Testis (tissue), 3 donors: ENCODE data around the gene SHISA8. TPM values are rescaled to one million over a fixed set of nuclear protein-coding genes. Genes with fewer than 3 reads are reported as not detected.
A peak's percentile ranks its signal among the peaks of the same experiment; 100 is the strongest.

ENCODE experiments used
- DNase-seq: peaks from one replicate; pipeline ENCODE4 v3.0.0-alpha.2; 2019
- H3K27ac ChIP-seq, 2 donors: fragments of 200-600 bp; sonication (generic); one replicate each; pipeline ENCODE4 v1.5.1; 2019
- H3K27me3 ChIP-seq: fragments of 200-600 bp; sonication (generic); one replicate; pipeline ENCODE4 v1.5.1; 2019
- H3K36me3 ChIP-seq: fragments of 200-600 bp; sonication (generic); one replicate; pipeline ENCODE4 v1.5.1; 2017; ENCODE audit warnings: low read depth; ENCODE audit errors: missing control alignments
- H3K4me1 ChIP-seq: fragments of 200-600 bp; sonication (generic); one replicate; pipeline ENCODE4 v1.5.1; 2019
- H3K4me3 ChIP-seq, 2 donors: fragments of 200-600 bp; sonication (generic); one replicate each; pipeline ENCODE4 v1.5.1; 2017 to 2019
- H3K9me3 ChIP-seq: fragments of 200-600 bp; sonication (generic); one replicate; pipeline ENCODE4 v1.5.1; 2017
- CTCF ChIP-seq, 3 experiments: fragments of 450-650 bp in 2 of 3; fragments of 200-600 bp in 1 of 3; sonication (generic) in 1 of 3; IDR thresholded peaks; one replicate each; pipeline ENCODE4 v1.5.1; 2016 to 2019; ENCODE audit warnings: antibody characterized with exemption in 3 of 3, mild to moderate bottlenecking in 2 of 3, moderate library complexity in 1 of 3
- POLR2A ChIP-seq: fragments of 450-650 bp; IDR thresholded peaks from one replicate; pipeline ENCODE4 v1.6.1; 2017; ENCODE audit warnings: antibody characterized with exemption, mild to moderate bottlenecking, moderate library complexity
- WGBS, 2 donors: methylation state at CpG; one replicate each; pipeline ENCODE4 v1.1.5; 2018; 5-methylcytosine and 5-hydroxymethylcytosine counted together
- intact Hi-C: fragments of 100-400 bp; cut with DNase I; formaldehyde crosslinking; loops from one replicate; pipeline ENCODE4 v1.15.1; 2023; ENCODE audit warnings: low total_unique reads
- polyA plus RNA-seq: library from polyadenylated mRNA; stranded (reverse); fragments of 350-450 nt; fragmentation: Illumina TruSeq; extraction: RNeasy Lipid Tissue Mini Kit (QIAGEN cat#74804); gene quantifications from one replicate; pipeline ENCODE4 v1.2.3, GENCODE V29; 2014; ENCODE audit warnings: low read depth, low replicate concordance; ENCODE audit not compliant: insufficient read depth
- total RNA-seq, 2 donors: library from RNA; depleted of rRNA; stranded (reverse); fragments of >200 nt; gene quantifications; one replicate each; pipeline ENCODE4 v1.2.3, GENCODE V29; 2016

Gene SHISA8
- total and polyA plus RNA-seq, 3 donors from 2014 or later, result 1.3 to 1.4 TPM; not detected in 1

DNA sequence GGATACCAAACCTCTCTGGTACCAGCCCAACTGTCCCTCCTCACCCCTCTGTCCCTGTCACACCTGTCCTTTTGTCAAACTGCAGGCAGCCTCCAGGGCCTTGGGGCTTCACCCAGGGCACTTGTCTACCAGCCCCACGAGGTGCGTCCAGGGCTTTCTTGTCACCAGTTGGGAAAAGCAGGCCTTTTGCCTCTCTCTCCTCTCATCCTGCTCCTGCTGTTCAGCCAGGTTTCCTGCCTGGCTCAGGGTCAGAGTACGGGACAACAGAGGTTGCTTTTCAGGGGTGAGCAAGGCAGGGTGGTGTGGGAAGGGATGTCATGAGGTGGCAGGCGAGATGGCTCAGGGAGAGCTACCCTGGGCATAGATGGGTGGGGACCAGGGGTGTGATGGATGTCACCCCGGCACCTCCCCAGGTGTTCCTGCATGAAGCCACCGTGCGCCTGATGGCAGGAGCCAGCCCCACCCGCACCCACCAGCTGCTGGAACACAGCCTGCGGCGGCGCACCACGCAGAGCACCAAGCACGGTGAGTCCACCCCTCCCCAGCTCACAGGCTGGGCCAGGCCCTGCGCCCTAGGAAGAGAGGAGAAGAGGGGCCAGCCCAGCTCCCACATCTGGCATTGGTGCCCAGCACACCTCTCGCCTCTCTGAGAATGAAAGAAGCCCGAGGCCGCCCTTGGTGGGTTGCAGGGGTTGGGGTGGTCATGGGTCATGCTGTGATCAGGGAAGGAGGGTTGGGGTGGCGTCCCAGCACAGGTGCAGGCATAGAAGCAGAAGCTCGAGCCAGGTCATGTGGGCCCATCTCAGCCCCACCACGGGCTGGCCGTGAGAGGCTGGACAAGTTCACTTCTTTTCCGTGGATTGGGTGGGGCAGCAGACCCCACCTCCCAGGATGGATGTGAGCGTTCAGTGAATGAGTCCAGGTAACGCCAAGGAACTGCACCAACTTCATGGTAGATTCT, 10.1 kb downstream of the SHISA8 start:
- TF ChIP-seq CTCF (IDR thresholded peaks at IDR 0.05), result no peak
- TF ChIP-seq POLR2A, result no peak
- H3K27me3 ChIP-seq, result no peaks in the 10 kb centered on the region
- no peak for DNase-seq
- 90 to 94% methylated on average over 9 to 19 of the region's 24 CpGs for WGBS, 2 donors
- no peaks in the 10 kb centered on the region for H3K36me3 ChIP-seq
- no peak overlapping the region for H3K27ac ChIP-seq
- intact Hi-C loops, result no loop called here
- no peaks in the 10 kb centered on the region for H3K9me3 ChIP-seq
- H3K4me1 ChIP-seq, result no peaks in the 10 kb centered on the region
- no peak overlapping the region for H3K4me3 ChIP-seq

DNA sequence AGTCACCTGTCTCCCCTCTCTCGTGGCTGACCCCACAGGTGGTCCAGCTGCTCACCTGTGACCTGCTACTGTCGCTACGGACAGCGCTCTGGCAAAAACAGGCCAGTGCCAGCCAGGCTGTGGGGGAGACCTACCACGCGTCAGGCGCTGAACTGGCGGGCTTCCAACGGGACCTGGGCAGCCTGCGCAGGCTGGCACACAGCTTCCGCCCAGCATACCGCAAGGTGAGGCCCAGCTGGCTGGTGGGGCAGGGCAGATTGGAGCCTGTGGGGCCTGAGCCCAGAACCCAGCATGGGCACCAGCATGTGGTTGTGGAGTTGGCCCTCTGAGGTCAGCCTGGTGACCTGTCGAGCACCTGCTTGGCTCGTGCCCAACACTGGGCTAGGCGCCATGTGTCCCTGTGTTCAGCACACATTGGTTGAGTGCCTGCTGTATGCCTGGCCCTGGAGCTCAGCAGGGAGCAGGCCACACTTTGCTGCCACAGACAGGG, 11.9 kb downstream of the SHISA8 start:
- Histone ChIP-seq H3K9me3 (no peaks in the 10 kb centered on the region), H3K4me3 (no peak overlapping the region), H3K4me1 (no peaks in the 10 kb centered on the region), H3K27me3 (no peaks in the 10 kb centered on the region), H3K27ac (no peak overlapping the region), H3K36me3 (no peaks in the 10 kb centered on the region)
- 74 to 100% methylated on average over 3 to 15 of the region's 15 CpGs for WGBS, 2 donors
- no peak for TF ChIP-seq POLR2A
- TF ChIP-seq CTCF (IDR thresholded peaks at IDR 0.05), result no peak
- intact Hi-C loops, result no loop called here
- DNase-seq, result peak; percentile 84

GRCh38 chr22:41902016-41902415, 12.9 kb downstream of the SHISA8 start:
- DNase-seq, result no peak
- H3K4me3 ChIP-seq, result no peak overlapping the region
- intact Hi-C loops, result no loop called here
- 95% methylated on average over 7 of the region's 7 CpGs for WGBS, 2 donors
- no peaks in the 10 kb centered on the region for H3K27me3 ChIP-seq
- H3K27ac ChIP-seq, result no peak overlapping the region
- no peaks in the 10 kb centered on the region for H3K9me3 ChIP-seq
- TF ChIP-seq POLR2A, result no peak
- TF ChIP-seq CTCF (IDR thresholded peaks at IDR 0.05), result no peak
- H3K4me1 ChIP-seq, result no peaks in the 10 kb centered on the region
- H3K36me3 ChIP-seq, result no peaks in the 10 kb centered on the region

DNA sequence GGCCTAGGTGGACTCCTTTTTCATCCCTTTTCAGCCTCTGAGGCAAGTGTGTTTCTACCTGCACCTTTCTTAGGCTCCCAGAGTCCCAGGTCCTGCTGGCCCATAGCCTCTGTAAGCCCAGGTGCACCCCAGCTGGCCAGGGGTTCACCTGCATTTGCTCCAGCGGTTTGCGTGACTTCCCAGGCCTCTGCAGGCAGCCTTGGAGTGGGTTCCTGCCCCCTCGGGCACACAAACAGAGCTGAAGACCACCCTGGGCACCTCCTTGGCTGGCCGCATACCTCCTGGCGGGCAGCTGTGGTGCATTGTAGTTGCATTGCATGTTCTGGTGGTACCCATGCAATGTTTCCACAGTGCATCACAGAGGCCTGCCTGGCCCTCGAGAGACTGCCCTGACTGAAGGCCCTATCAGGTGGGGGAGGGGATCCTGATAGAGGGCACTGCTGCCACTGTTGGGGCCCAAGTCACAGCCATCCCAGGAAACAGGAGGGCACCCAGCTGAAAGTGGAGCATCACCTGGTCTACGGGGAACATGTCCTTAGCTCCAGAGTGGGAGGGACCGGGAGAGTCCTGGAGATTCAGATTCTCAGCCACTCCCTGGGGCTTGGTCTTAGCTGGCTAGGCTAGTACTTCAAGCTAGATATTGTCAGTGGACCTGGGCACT, 14.1 kb downstream of the SHISA8 start:
- intact Hi-C loops, result no loop called here
- no peaks in the 10 kb centered on the region for H3K36me3 ChIP-seq

More for the DNA sequence above, 14.1 kb downstream of the SHISA8 start:
- Histone ChIP-seq H3K27me3 (no peaks in the 10 kb centered on the region), H3K4me1 (no peaks in the 10 kb centered on the region), H3K4me3 (no peak overlapping the region), H3K9me3 (no peaks in the 10 kb centered on the region), H3K27ac (no peak overlapping the region)
- no peak for TF ChIP-seq POLR2A
- TF ChIP-seq CTCF (IDR thresholded peaks at IDR 0.05), result no peak
- WGBS, 2 donors, result 91 to 100% methylated on average over 4 to 8 of the region's 8 CpGs
- no peak for DNase-seq
